Cardiac muscle cell (in vitro differentiated cells and primary cell): Measurements from ENCODE around the gene LPP. TPM values are rescaled to one million over a fixed set of nuclear protein-coding genes. Genes with fewer than 3 reads are reported as not detected.

Experiments used
- DNase-seq, 2 donors: peaks; one replicate each; pipeline versions ENCODE4 v3.0.0 to v3.0.0-alpha.2; 2010 to 2017; ENCODE audit warnings: low read depth in 1 of 2, low spot score in 1 of 2
- H3K27ac ChIP-seq: fragments of 200-600 bp; sonication (generic); 2 replicates; pipeline ENCODE4 v1.5.1; 2016
- H3K27me3 ChIP-seq: fragments of 200-600 bp; sonication (generic); 2 replicates; pipeline ENCODE4 v1.6.0; 2016; ENCODE audit warnings: control low read depth
- H3K36me3 ChIP-seq: fragments of 200-600 bp; sonication (generic); 2 replicates; pipeline ENCODE4 v1.5.1; 2016; ENCODE audit warnings: control low read depth
- H3K4me1 ChIP-seq: fragments of 200-600 bp; sonication (generic); 2 replicates; pipeline ENCODE4 v1.8.1; 2017; ENCODE audit warnings: low read depth, mild to moderate bottlenecking, mixed run types
- H3K4me3 ChIP-seq: fragments of 200-600 bp; sonication (generic); 2 replicates; pipeline ENCODE4 v1.5.1; 2016; ENCODE audit warnings: mild to moderate bottlenecking
- H3K9me3 ChIP-seq: fragments of 200-600 bp; sonication (generic); 2 replicates; pipeline ENCODE4 v1.5.1; 2017; ENCODE audit warnings: low read depth, mild to moderate bottlenecking, control low read depth
- polyA plus RNA-seq: library from polyadenylated mRNA; unstranded; fragments of >200 nt; fragmentation: Nextera tagmentation; extraction: Ambion mirVana; gene quantifications from 2 replicates; pipeline ENCODE4 v1.2.1, GENCODE V29; 2016
- total RNA-seq: library from RNA; depleted of rRNA; stranded (reverse); fragments of >200 nt; gene quantifications from 2 replicates; pipeline ENCODE4 v1.2.3, GENCODE V29; 2016
- TF ChIP-seq, protein P1 (sequence below): IDR thresholded peaks from 2 replicates; pipeline ENCODE4 v1.5.1; 2012; ENCODE audit warnings: low read depth, mild to moderate bottlenecking, low read length

LPP gene
- total and polyA plus RNA-seq, 2 experiments from 2014 or later: 21.4 to 45.2 TPM

- Histone ChIP-seq H3K9me3 (no peaks in the 10 kb centered on the region), H3K36me3 (no peaks in the 10 kb centered on the region), H3K4me3 (no peak overlapping the region), H3K27ac (no peak overlapping the region), H3K4me1 (no peaks in the 10 kb centered on the region), H3K27me3 (no peaks in the 10 kb centered on the region)
- TF ChIP-seq, protein P1, sequence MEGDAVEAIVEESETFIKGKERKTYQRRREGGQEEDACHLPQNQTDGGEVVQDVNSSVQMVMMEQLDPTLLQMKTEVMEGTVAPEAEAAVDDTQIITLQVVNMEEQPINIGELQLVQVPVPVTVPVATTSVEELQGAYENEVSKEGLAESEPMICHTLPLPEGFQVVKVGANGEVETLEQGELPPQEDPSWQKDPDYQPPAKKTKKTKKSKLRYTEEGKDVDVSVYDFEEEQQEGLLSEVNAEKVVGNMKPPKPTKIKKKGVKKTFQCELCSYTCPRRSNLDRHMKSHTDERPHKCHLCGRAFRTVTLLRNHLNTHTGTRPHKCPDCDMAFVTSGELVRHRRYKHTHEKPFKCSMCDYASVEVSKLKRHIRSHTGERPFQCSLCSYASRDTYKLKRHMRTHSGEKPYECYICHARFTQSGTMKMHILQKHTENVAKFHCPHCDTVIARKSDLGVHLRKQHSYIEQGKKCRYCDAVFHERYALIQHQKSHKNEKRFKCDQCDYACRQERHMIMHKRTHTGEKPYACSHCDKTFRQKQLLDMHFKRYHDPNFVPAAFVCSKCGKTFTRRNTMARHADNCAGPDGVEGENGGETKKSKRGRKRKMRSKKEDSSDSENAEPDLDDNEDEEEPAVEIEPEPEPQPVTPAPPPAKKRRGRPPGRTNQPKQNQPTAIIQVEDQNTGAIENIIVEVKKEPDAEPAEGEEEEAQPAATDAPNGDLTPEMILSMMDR: no peak
- DNase-seq: no peak
Measured at GRCh38 chr3:188490416-188490815, 336.5 kb downstream of the LPP start.

GRCh38 chr3:188491276-188491687, 337.3 kb downstream of the LPP start:
- TF ChIP-seq, protein P1: no peak
- Histone ChIP-seq H3K4me3 (no peak overlapping the region), H3K27ac (no peak overlapping the region), H3K9me3 (no peaks in the 10 kb centered on the region), H3K36me3 (no peaks in the 10 kb centered on the region), H3K4me1 (no peaks in the 10 kb centered on the region), H3K27me3 (no peaks in the 10 kb centered on the region)
- DNase-seq: no peak

DNA sequence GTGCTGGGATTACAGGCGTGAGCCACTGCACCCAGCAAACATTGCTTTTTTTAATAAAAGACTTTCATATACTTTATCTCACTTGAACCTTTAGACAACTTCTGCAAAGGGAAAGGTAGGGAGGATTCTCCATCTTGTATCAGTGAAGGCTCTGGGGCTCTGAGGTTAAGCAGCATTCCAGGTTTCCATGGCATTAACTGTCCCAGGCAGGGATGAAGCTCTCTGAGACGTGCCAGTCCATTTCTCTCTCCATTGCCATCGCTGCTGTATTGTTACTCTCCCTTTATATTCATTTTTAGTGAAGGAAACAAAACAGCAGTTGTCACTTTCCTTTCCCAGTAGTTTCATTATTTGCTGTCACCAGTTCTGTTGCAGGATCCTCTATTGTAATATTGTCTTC, 342.4 kb downstream of the LPP start:
- no peak overlapping the region for H3K27ac ChIP-seq
- no peak for DNase-seq
- TF ChIP-seq, protein P1: no peak
- no peaks in the 10 kb centered on the region for H3K4me1 ChIP-seq
- H3K4me3 ChIP-seq: no peak overlapping the region
- H3K9me3 ChIP-seq: no peaks in the 10 kb centered on the region
- H3K36me3 ChIP-seq: no peaks in the 10 kb centered on the region
- H3K27me3 ChIP-seq: no peaks in the 10 kb centered on the region

- Histone ChIP-seq H3K36me3 (no peaks in the 10 kb centered on the region), H3K27ac (no peak overlapping the region), H3K4me1 (no peaks in the 10 kb centered on the region), H3K27me3 (no peaks in the 10 kb centered on the region), H3K4me3 (no peak overlapping the region), H3K9me3 (no peaks in the 10 kb centered on the region)
- peak in 1 of 2 donors; percentile 21 for DNase-seq
- TF ChIP-seq, protein P1: no peak
Measured at GRCh38 chr3:188497021-188497420, 343.1 kb downstream of the LPP start.

DNA sequence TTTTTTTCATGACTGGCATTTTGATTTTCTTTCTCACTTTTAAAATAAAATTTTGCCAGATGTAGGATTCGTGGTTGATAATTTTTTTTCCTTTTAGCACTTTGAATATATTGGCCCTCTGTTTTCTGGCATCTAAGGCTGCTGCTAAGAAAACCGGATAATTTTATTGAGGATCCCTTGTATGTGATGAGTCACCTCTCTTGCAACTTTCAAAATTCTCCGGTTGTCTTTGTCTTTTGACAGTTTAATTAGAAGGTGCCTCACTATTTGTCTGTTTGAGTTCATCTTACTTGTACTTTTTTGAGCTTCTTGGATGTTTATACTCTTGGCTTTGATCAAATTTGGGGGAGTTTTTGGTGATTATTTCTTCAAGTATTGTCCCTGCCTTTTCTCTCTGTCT, 349.7 kb downstream of the LPP start:
- Histone ChIP-seq H3K4me1 (peaks cover 8% of the 10 kb centered on the region), H3K4me3 (no peak overlapping the region), H3K27me3 (no peaks in the 10 kb centered on the region), H3K27ac (no peak overlapping the region), H3K36me3 (no peaks in the 10 kb centered on the region), H3K9me3 (no peaks in the 10 kb centered on the region)
- no peak for DNase-seq
- TF ChIP-seq, protein P1: no peak

GRCh38 chr3:188505151-188505550, 351.2 kb downstream of the LPP start:
- no peaks in the 10 kb centered on the region for H3K27me3 ChIP-seq
- no peaks in the 10 kb centered on the region for H3K9me3 ChIP-seq
- peaks cover 8% of the 10 kb centered on the region for H3K4me1 ChIP-seq
- H3K36me3 ChIP-seq: no peaks in the 10 kb centered on the region
- DNase-seq: no peak
- TF ChIP-seq, protein P1: no peak
- H3K4me3 ChIP-seq: no peak overlapping the region
- no peak overlapping the region for H3K27ac ChIP-seq
